ENCODE results near the gene UNG.

DNA sequence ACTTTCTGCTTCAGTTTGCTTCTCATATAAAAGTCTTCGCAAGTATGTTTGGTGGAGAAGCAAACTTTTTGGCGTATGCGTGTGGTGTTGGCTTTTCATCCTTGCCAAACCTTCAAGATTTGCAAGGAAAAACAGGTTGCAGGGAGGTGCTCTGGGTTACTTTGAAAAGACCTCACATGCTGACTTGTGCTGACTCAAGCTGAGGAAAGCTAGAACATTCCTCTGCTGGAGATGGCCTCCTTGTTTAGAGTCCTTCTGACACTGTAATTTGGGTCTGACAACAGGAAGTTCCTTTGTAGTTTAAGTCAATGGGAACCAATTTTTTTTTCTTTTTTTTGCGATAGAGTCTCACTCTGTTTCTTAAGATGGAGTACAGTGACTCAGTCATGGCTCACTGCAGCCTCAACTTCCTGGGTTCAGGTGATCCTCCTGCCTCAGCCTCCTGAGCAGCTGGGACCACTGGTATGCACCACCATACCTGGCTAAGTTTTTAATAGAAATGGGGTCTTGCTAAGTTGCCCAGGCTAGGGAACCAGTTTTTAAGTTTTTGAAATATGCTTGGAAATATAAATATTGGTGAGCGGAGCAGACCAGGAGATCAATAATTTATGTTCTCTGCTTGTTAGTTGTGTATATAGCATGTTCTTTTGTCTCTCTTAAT, 16.4 kb downstream of the UNG start:
- TF ChIP-seq, protein P1, sequence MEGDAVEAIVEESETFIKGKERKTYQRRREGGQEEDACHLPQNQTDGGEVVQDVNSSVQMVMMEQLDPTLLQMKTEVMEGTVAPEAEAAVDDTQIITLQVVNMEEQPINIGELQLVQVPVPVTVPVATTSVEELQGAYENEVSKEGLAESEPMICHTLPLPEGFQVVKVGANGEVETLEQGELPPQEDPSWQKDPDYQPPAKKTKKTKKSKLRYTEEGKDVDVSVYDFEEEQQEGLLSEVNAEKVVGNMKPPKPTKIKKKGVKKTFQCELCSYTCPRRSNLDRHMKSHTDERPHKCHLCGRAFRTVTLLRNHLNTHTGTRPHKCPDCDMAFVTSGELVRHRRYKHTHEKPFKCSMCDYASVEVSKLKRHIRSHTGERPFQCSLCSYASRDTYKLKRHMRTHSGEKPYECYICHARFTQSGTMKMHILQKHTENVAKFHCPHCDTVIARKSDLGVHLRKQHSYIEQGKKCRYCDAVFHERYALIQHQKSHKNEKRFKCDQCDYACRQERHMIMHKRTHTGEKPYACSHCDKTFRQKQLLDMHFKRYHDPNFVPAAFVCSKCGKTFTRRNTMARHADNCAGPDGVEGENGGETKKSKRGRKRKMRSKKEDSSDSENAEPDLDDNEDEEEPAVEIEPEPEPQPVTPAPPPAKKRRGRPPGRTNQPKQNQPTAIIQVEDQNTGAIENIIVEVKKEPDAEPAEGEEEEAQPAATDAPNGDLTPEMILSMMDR (IDR thresholded peaks at IDR 0.05): no peak
- TF ChIP-seq POLR2AphosphoS5 (IDR thresholded peaks at IDR 0.05): no peak
- TF ChIP-seq POLR2A (IDR thresholded peaks at IDR 0.05): no peak

Measured in breast epithelium (tissue), 3 donors.